SK-N-SH (cell line): Measurements from ENCODE around the gene COL5A2. TPM values are rescaled to one million over a fixed set of nuclear protein-coding genes. Genes with fewer than 3 reads are reported as not detected.
A peak's percentile ranks its signal among the peaks of the same experiment; 100 is the strongest.

Experiments used
- CTCF ChIA-PET: fragments of 300-600, 350-600 bp; formaldehyde crosslinking; extraction: SDS; loops from one replicate; lab custom pipeline; 2021; lab: Yijun Ruan, JAX
- POLR2A ChIA-PET: fragments of 350-600 bp; sonication (Branson Sonifier 250); formaldehyde crosslinking; extraction: SDS; loops from one replicate; lab custom pipeline; 2020; ENCODE audit warnings: antibody characterized with exemption, inconsistent platforms; lab: Yijun Ruan, JAX
- DNase-seq: peaks from one replicate; pipeline ENCODE4 v3.0.0; 2012
- H2AFZ ChIP-seq: fragments of 200-600 bp; sonication (generic); 2 replicates; pipeline ENCODE4 v1.8.1; 2016; ENCODE audit warnings: antibody characterized with exemption, mild to moderate bottlenecking, low read depth
- H3F3A ChIP-seq: fragments of 200-600 bp; sonication (generic); replicated peaks from 2 replicates; pipeline ENCODE3; 2016; ENCODE audit warnings: antibody characterized with exemption, mild to moderate bottlenecking; ENCODE audit not compliant: insufficient read depth
- H3K27ac ChIP-seq, 2 experiments: fragments of 200-500 bp in 1 of 2; fragments of 200-600 bp in 1 of 2; sonication (Bioruptor generic) in 1 of 2; sonication (generic), shearing (Covaris generic) in 1 of 2; 2 replicates each; pipeline versions ENCODE4 v1.5.1 to v1.6.1; 2014 to 2016; ENCODE audit warnings: low read depth in 2 of 2, inconsistent platforms in 1 of 2, low read length in 1 of 2, mild to moderate bottlenecking in 1 of 2, mixed read lengths in 1 of 2
- H3K27me3 ChIP-seq: fragments of 200-600 bp; sonication (generic), shearing (Covaris generic); 2 replicates; pipeline ENCODE4 v1.6.1; 2016; ENCODE audit warnings: mixed run types; ENCODE audit not compliant: insufficient read depth
- H3K36me3 ChIP-seq, 2 experiments: fragments of 200-500 bp in 1 of 2; fragments of 200-600 bp in 1 of 2; sonication (Bioruptor generic) in 1 of 2; sonication (generic) in 1 of 2; replicated peaks in 1 of 2; 2 replicates each; pipeline versions ENCODE3 to v1.5.1; 2014 to 2016; ENCODE audit warnings: low read length in 1 of 2, mild to moderate bottlenecking in 1 of 2; ENCODE audit not compliant: insufficient read depth in 2 of 2, control insufficient read depth in 1 of 2
- H3K4me1 ChIP-seq, 2 experiments: fragments of 200-500 bp in 1 of 2; fragments of 200-600 bp in 1 of 2; sonication (Bioruptor generic) in 1 of 2; sonication (generic), shearing (Covaris generic) in 1 of 2; 2 replicates each; pipeline versions ENCODE4 v1.5.1 to v1.6.1; 2014 to 2016; ENCODE audit warnings: low read depth in 1 of 2, low read length in 1 of 2, mixed run types in 1 of 2; ENCODE audit not compliant: insufficient read depth in 2 of 2, control insufficient read depth in 1 of 2
- H3K4me2 ChIP-seq: fragments of 200-600 bp; sonication (generic), shearing (Covaris generic); 2 replicates; pipeline ENCODE4 v1.6.1; 2017; ENCODE audit warnings: mixed run types
- H3K4me3 ChIP-seq, 2 experiments: fragments of 200-500 bp in 1 of 2; fragments of 200-600 bp in 1 of 2; sonication (Bioruptor generic) in 1 of 2; sonication (generic), shearing (Covaris generic) in 1 of 2; 2 replicates each; pipeline versions ENCODE4 v1.5.1 to v1.8.1; 2014 to 2016; ENCODE audit warnings: low read depth in 2 of 2, inconsistent platforms in 1 of 2, low read length in 1 of 2, mild to moderate bottlenecking in 1 of 2, mixed read lengths in 1 of 2, moderate library complexity in 1 of 2
- H3K79me2 ChIP-seq: fragments of 200-600 bp; sonication (generic); 2 replicates; pipeline ENCODE4 v1.8.1; 2017; ENCODE audit warnings: mild to moderate bottlenecking; ENCODE audit not compliant: insufficient read depth
- H3K9ac ChIP-seq: fragments of 200-600 bp; sonication (generic); 2 replicates; pipeline ENCODE4 v1.6.1; 2017; ENCODE audit warnings: mixed run types
- H3K9me2 ChIP-seq: fragments of 200-600 bp; sonication (generic); 2 replicates; pipeline ENCODE4 v1.6.1; 2017; ENCODE audit warnings: mixed run types
- H3K9me3 ChIP-seq: fragments of 200-600 bp; sonication (generic); 2 replicates; pipeline ENCODE4 v1.6.1; 2017; ENCODE audit warnings: mixed run types, mild to moderate bottlenecking, moderate library complexity
- H4K20me1 ChIP-seq: fragments of 200-600 bp; sonication (generic); 2 replicates; pipeline ENCODE4 v1.6.1; 2017; ENCODE audit warnings: mild to moderate bottlenecking, mixed run types; ENCODE audit not compliant: insufficient read depth
- ELF1 ChIP-seq: IDR thresholded peaks from 2 replicates; pipeline ENCODE4 v1.4.0; 2012
- EZH2phosphoT487 ChIP-seq: fragments of 200-600 bp; sonication (generic); IDR thresholded peaks from 2 replicates; pipeline ENCODE4 v1.6.1; 2017; ENCODE audit warnings: low read depth, mixed run types, mild to moderate bottlenecking, antibody characterized with exemption, moderate library complexity, borderline replicate concordance
- FOSL2 ChIP-seq: IDR thresholded peaks from 2 replicates; pipeline ENCODE4 v1.4.0; 2012; ENCODE audit warnings: low read depth, mild to moderate bottlenecking, moderate library complexity, borderline replicate concordance
- FOXM1 ChIP-seq: IDR thresholded peaks from 2 replicates; pipeline ENCODE4 v1.4.0; 2012; ENCODE audit warnings: low read depth, mild to moderate bottlenecking
- GABPA ChIP-seq: IDR thresholded peaks from 2 replicates; pipeline ENCODE4 v1.4.0; 2012; ENCODE audit warnings: low read depth, mild to moderate bottlenecking
- GATA2 ChIP-seq: sonication (generic); formaldehyde crosslinking; IDR thresholded peaks from 2 replicates; pipeline ENCODE4 v1.5.0; 2020; ENCODE audit warnings: mild to moderate bottlenecking, missing genetic modification reagents
- JUND ChIP-seq: IDR thresholded peaks from 2 replicates; pipeline ENCODE4 v1.4.0; 2012
- MEF2A ChIP-seq: IDR thresholded peaks from 2 replicates; pipeline ENCODE4 v1.4.0; 2012; ENCODE audit warnings: low read depth, borderline replicate concordance
- MXI1 ChIP-seq: IDR thresholded peaks from 2 replicates; pipeline ENCODE4 v1.6.1; 2012; ENCODE audit warnings: mild to moderate bottlenecking, low read depth, low read length, improper control_type of control experiment
- NRF1 ChIP-seq: IDR thresholded peaks from 2 replicates; pipeline ENCODE4 v1.6.1; 2012; ENCODE audit warnings: low read depth, mild to moderate bottlenecking, low read length
- POLR2AphosphoS5 ChIP-seq: IDR thresholded peaks from 2 replicates; pipeline ENCODE4 v1.6.1; 2012; ENCODE audit warnings: low read depth, low read length
- RAD21 ChIP-seq: IDR thresholded peaks from 2 replicates; pipeline ENCODE4 v1.6.1; 2012; ENCODE audit warnings: mild to moderate bottlenecking, low read length
- RCOR1 ChIP-seq: fragments of 150-350 bp; IDR thresholded peaks from 2 replicates; pipeline ENCODE4 v1.6.1; 2017; ENCODE audit warnings: antibody characterized with exemption, low read length
- REST ChIP-seq: IDR thresholded peaks from 2 replicates; pipeline ENCODE4 v1.6.1; 2012; ENCODE audit warnings: mild to moderate bottlenecking, low read depth, low read length, moderate library complexity
- RFX5 ChIP-seq: IDR thresholded peaks from 2 replicates; pipeline ENCODE4 v1.6.1; 2012; ENCODE audit warnings: mild to moderate bottlenecking, improper control_type of control experiment, low read length
- RXRA ChIP-seq: IDR thresholded peaks from 2 replicates; pipeline ENCODE4 v1.4.0; 2012; ENCODE audit warnings: low read depth, mild to moderate bottlenecking, borderline replicate concordance
- SMC3 ChIP-seq: IDR thresholded peaks from 2 replicates; pipeline ENCODE4 v1.6.1; 2012; ENCODE audit warnings: low read depth, low read length, improper control_type of control experiment
- TAF1 ChIP-seq: IDR thresholded peaks from 2 replicates; pipeline ENCODE4 v1.6.1; 2012; ENCODE audit warnings: low read depth, mild to moderate bottlenecking, low read length, moderate library complexity, borderline replicate concordance
- USF1 ChIP-seq: IDR thresholded peaks from 2 replicates; pipeline ENCODE4 v1.4.0; 2012; ENCODE audit warnings: low read depth, borderline replicate concordance
- USF2 ChIP-seq: fragments of 150-350 bp; IDR thresholded peaks from 2 replicates; pipeline ENCODE4 v1.6.1; 2017; ENCODE audit warnings: antibody characterized with exemption, low read length, low read depth, borderline replicate concordance
- WGBS: methylation state at CpG from one replicate; pipeline ENCODE4 v1.1.6; 2017; ENCODE audit warnings: low lambda C conversion rate; 5-methylcytosine and 5-hydroxymethylcytosine counted together
- polyA plus RNA-seq, 3 experiments: library from polyadenylated mRNA; depleted of rRNA; stranded (reverse); fragments of >200 nt; gene quantifications; 2 replicates each; pipeline ENCODE4 v1.2.3, GENCODE V29; 2012

The COL5A2 gene
- polyA plus RNA-seq, 1 of the 3 experiments (the other 2 are of a cell fraction): 20.4 TPM

GRCh38 chr2:189214484-189214883, 34.9 kb upstream of the COL5A2 start:
- CTCF ChIA-PET: no interaction called here
- WGBS: 95% methylated on average over 2 of the region's 2 CpGs

GRCh38 chr2:189213250-189213649, 33.7 kb upstream of the COL5A2 start:
- Histone ChIP-seq H3F3A (peaks cover 46% of the 10 kb centered on the region), H2AFZ (peak overlapping the region; percentile 26; the same call in 1 of the 2 replicates), H3K79me2 (no peaks in the 10 kb centered on the region; the same call in 1 of the 2 replicates), H3K4me3 (no peak overlapping the region), H3K27ac (peak overlapping the region in 1 of 2 experiments; percentile 36; a peak in 3 of 4 replicates), H4K20me1 (no peaks in the 10 kb centered on the region), H3K9me3 (no peaks in the 10 kb centered on the region), H3K9me2 (no peaks in the 10 kb centered on the region), H3K4me1 (peaks cover 0 to 49% of the 10 kb centered on the region in 2 experiments; a peak in 3 of 4 replicates), H3K27me3 (no peaks in the 10 kb centered on the region), H3K9ac (no peak overlapping the region), H3K36me3 (no peaks in the 10 kb centered on the region), H3K4me2 (no peak overlapping the region)
- ChIA-PET POLR2A (no interaction called here), CTCF (no interaction called here)
- no peak for DNase-seq
- 85% methylated on average over 2 of the region's 2 CpGs for WGBS
- TF ChIP-seq FOXM1 (no peak), JUND (no peak), RFX5 (no peak), USF1 (no peak), RXRA (no peak), RCOR1 (no peak), NRF1 (no peak), SMC3 (no peak), POLR2AphosphoS5 (no peak), TAF1 (no peak), USF2 (no peak), GATA2 (CRISPR knock-in tag) (no peak), EZH2phosphoT487 (no peak), MXI1 (no peak), REST (no peak), RAD21 (no peak)

More at GRCh38 chr2:189214484-189214883, 34.9 kb upstream of the COL5A2 start:
- Histone ChIP-seq H4K20me1 (no peaks in the 10 kb centered on the region), H3K79me2 (no peaks in the 10 kb centered on the region; the same call in 1 of the 2 replicates), H3K27me3 (no peaks in the 10 kb centered on the region), H3K9me2 (no peaks in the 10 kb centered on the region), H3K4me1 (peaks cover 0 to 38% of the 10 kb centered on the region in 2 experiments; a peak in 3 of 4 replicates), H3K9me3 (no peaks in the 10 kb centered on the region), H3F3A (peaks cover 34% of the 10 kb centered on the region), H3K4me2 (no peak overlapping the region), H3K36me3 (no peaks in the 10 kb centered on the region), H3K4me3 (no peak overlapping the region), H3K27ac (no peak overlapping the region; a peak in 1 of 4 replicates), H2AFZ (no peak overlapping the region), H3K9ac (no peak overlapping the region)
- no peak for DNase-seq
- POLR2A ChIA-PET: no interaction called here
- no peak for TF ChIP-seq RAD21
- no peak for TF ChIP-seq RXRA
- TF ChIP-seq SMC3: no peak
- no peak for TF ChIP-seq GABPA
- no peak for TF ChIP-seq ELF1
- TF ChIP-seq USF1: no peak
- TF ChIP-seq MEF2A: no peak
- no peak for TF ChIP-seq FOSL2
